ENCODE measurements around the gene ADAT3. TPM values are rescaled to one million over a fixed set of nuclear protein-coding genes. Genes with fewer than 3 reads are reported as not detected.

The ADAT3 gene
- total RNA-seq, 2 donors from 2014 or later = 1.7 to 4.0 TPM

GRCh38 chr19:1956868-1957492 is 51.8 kb downstream of the ADAT3 start:
- no peak for DNase-seq (ENCODE audit: low spot score)
- peaks cover 4% of the 10 kb centered on the region for H3K36me3 ChIP-seq
- H3K27ac ChIP-seq = no peak overlapping the region
- H3K4me1 ChIP-seq = no peaks in the 10 kb centered on the region
- no peaks in the 10 kb centered on the region for H3K9me3 ChIP-seq
- no peaks in the 10 kb centered on the region for H3K27me3 ChIP-seq
- no peak overlapping the region for H3K4me3 ChIP-seq
- no peak for TF ChIP-seq CTCF (IDR thresholded peaks at IDR 0.05)

- H3K27me3 ChIP-seq = no peaks in the 10 kb centered on the region
- H3K36me3 ChIP-seq = peaks cover 2% of the 10 kb centered on the region
- H3K4me3 ChIP-seq = no peak overlapping the region
- no peak for DNase-seq (ENCODE audit: low spot score)
- no peak overlapping the region for H3K27ac ChIP-seq
- no peaks in the 10 kb centered on the region for H3K4me1 ChIP-seq
- TF ChIP-seq CTCF (IDR thresholded peaks at IDR 0.05) = no peak
- no peaks in the 10 kb centered on the region for H3K9me3 ChIP-seq
Measured at GRCh38 chr19:1957562-1958248, 52.5 kb downstream of the ADAT3 start.

DNA sequence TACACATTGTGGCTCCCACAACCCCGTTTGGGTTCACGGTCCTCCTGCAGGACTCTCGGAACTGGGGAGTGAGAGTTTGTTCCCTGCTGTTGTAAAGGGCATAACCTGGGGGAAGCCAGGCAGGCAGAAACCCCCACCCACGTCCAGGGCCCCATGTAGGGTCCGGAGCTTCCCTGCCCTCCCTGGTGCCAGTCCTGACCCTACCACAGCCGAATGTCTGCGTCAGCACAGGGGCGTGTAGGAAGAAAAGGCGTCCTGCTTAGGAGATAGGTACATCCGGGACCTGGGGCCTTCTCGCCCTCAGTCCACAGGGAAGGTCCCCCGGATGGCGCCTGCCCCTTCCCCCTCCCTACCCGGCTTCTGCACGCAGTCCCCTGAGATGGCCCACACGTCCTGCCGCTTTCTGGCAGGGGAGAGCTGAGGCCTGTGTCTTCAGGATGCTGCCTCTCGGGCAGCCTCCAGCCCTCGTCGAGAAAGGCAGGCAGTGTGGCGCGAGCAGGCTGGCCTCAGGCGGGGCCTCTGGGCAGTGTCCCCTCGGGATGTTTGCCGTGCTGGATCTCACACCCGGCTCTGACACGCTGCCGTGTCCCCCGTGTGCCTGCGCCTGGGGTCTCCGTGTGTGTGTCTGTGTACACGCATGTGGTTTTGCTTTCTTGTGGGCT is 54.9 kb downstream of the ADAT3 start:
- Histone ChIP-seq H3K27ac (no peak overlapping the region), H3K9me3 (no peaks in the 10 kb centered on the region), H3K4me3 (no peak overlapping the region), H3K36me3 (no peaks in the 10 kb centered on the region), H3K27me3 (no peaks in the 10 kb centered on the region), H3K4me1 (no peaks in the 10 kb centered on the region)
- DNase-seq (ENCODE audit: low spot score) = no peak
- no peak for TF ChIP-seq CTCF (IDR thresholded peaks at IDR 0.05)

GRCh38 chr19:1961000-1961883 is 56.0 kb downstream of the ADAT3 start:
- H3K27me3 ChIP-seq = no peaks in the 10 kb centered on the region
- H3K4me3 ChIP-seq = no peak overlapping the region
- no peak for DNase-seq (ENCODE audit: low spot score)
- no peak overlapping the region for H3K27ac ChIP-seq
- no peaks in the 10 kb centered on the region for H3K36me3 ChIP-seq
- H3K4me1 ChIP-seq = no peaks in the 10 kb centered on the region
- no peaks in the 10 kb centered on the region for H3K9me3 ChIP-seq
- no peak for TF ChIP-seq CTCF (IDR thresholded peaks at IDR 0.05)

GRCh38 chr19:1962674-1963073 is 57.5 kb downstream of the ADAT3 start:
- H3K27me3 ChIP-seq = no peaks in the 10 kb centered on the region
- DNase-seq (ENCODE audit: low spot score) = no peak
- H3K36me3 ChIP-seq = no peaks in the 10 kb centered on the region
- no peaks in the 10 kb centered on the region for H3K4me1 ChIP-seq
- no peaks in the 10 kb centered on the region for H3K9me3 ChIP-seq
- H3K4me3 ChIP-seq = no peak overlapping the region
- TF ChIP-seq CTCF (IDR thresholded peaks at IDR 0.05) = no peak
- H3K27ac ChIP-seq = no peak overlapping the region

Other genes with a start within 250 kb of the ADAT3 start
- gene ONECUT3, start 151.9 kb upstream of the ADAT3 start, total RNA-seq = not detected
- gene ATP8B3, start 93.1 kb upstream of the ADAT3 start, total RNA-seq = under 1 TPM; 0.51 to 0.74 TPM
- gene REXO1, start 56.9 kb upstream of the ADAT3 start, total RNA-seq = 10 to 100 TPM in 1 of 2 donors, 1 to 10 TPM in 1; 9.6 to 12.1 TPM
- 1 to 10 TPM; 4.4 to 5.6 TPM for gene KLF16, start 41.8 kb upstream of the ADAT3 start, total RNA-seq
- 10 to 100 TPM; 92.6 to 99.5 TPM for gene ABHD17A, start 19.9 kb upstream of the ADAT3 start, total RNA-seq
- gene SCAMP4, start within 50 bp of the ADAT3 start, total RNA-seq = 10 to 100 TPM; 35.0 to 42.1 TPM
- gene CSNK1G2, start 35.8 kb downstream of the ADAT3 start, total RNA-seq = 10 to 100 TPM; 29.0 to 35.8 TPM
- gene BTBD2, start 110.3 kb downstream of the ADAT3 start, total RNA-seq = 10 to 100 TPM; 54.8 to 55.9 TPM
- 100 to 1,000 TPM in 1 of 2 donors, 10 to 100 TPM in 1; 90.3 to 107 TPM for gene MKNK2, start 145.8 kb downstream of the ADAT3 start, total RNA-seq
- 10 to 100 TPM; 19.7 to 29.4 TPM for gene MOB3A, start 190.9 kb downstream of the ADAT3 start, total RNA-seq
- gene IZUMO4, start 191.5 kb downstream of the ADAT3 start, total RNA-seq = 1 to 10 TPM in 1 of 2 donors, under 1 TPM in 1; 0.67 to 1.4 TPM
- 10 to 100 TPM; 82.7 to 95.8 TPM for gene AP3D1, start 246.2 kb downstream of the ADAT3 start, total RNA-seq